ENCODE data around the gene TXNDC11. TPM values are rescaled to one million over a fixed set of nuclear protein-coding genes. Genes with fewer than 3 reads are reported as not detected.
A peak's percentile ranks its signal among the peaks of the same experiment; 100 is the strongest.

The TXNDC11 gene
- polyA plus RNA-seq, 2 of the 4 experiments (the other 2 are of a cell fraction): 22.7 to 42.4 TPM

GRCh38 chr16:11780991-11781680, 38.5 kb upstream of the TXNDC11 start:
- H3K27ac ChIP-seq: no peak overlapping the region
- POLR2A ChIA-PET: interaction anchor here (1.0 kb wide), 2 partner anchors 16 to 38 kb away, joined by 3 to 5 read pairs; partner anchors contain the start of gene ZC3H7A
- H3K9me3 ChIP-seq: no peaks in the 10 kb centered on the region
- FAIRE-seq: no peak
- WGBS (ENCODE audit: missing lambda C conversion rate): 89% methylated on average over 4 of the region's 4 CpGs
- DNase-seq (ENCODE audit: low read depth in 1 of 2, low spot score in 1 of 2): no peak
- CTCF ChIA-PET: interaction anchor here (0.9 to 5.0 kb wide), 5 partner anchors 9 to 286 kb away, joined by 3 to 31 read pairs (median 4); partner anchors contain the start of gene ZC3H7A
- TF ChIP-seq BCL3 (IDR thresholded peaks at IDR 0.05) (no peak), CBX8 (IDR thresholded peaks at IDR 0.05) (no peak), RCOR1 (IDR thresholded peaks at IDR 0.05; ENCODE audit: low read depth, low read length) (no peak), RFX5 (IDR thresholded peaks at IDR 0.05) (no peak), JUNB (IDR thresholded peaks at IDR 0.05) (no peak), NR3C1 (IDR thresholded peaks at IDR 0.05) (no peak), CEBPB (IDR thresholded peaks at IDR 0.05) (no peak), MAFK (IDR thresholded peaks at IDR 0.05; ENCODE audit: partially characterized antibody) (no peak)
- no peak overlapping the region for H3K4me3 ChIP-seq
- H3K4me1 ChIP-seq: peaks cover 16% of the 10 kb centered on the region
- no peak overlapping the region for H3K4me2 ChIP-seq
- no peak for ATAC-seq

GRCh38 chr16:11779074-11779473, 36.4 kb upstream of the TXNDC11 start:
- no peak for FAIRE-seq
- POLR2A ChIA-PET: no interaction called here
- WGBS (ENCODE audit: missing lambda C conversion rate): 92% methylated on average over 7 of the region's 7 CpGs
- CTCF ChIA-PET: interaction anchor here (5.0 kb wide), 1 partner anchor 17 kb away, joined by 31 read pairs; the partner anchor contains the start of gene ZC3H7A
- no peak overlapping the region for H3K4me2 ChIP-seq
- no peak for DNase-seq (ENCODE audit: low read depth in 1 of 2, low spot score in 1 of 2)
- H3K4me1 ChIP-seq: peaks cover 11% of the 10 kb centered on the region
- no peaks in the 10 kb centered on the region for H3K9me3 ChIP-seq
- no peak overlapping the region for H3K4me3 ChIP-seq
- no peak for ATAC-seq
- no peak overlapping the region for H3K27ac ChIP-seq
- TF ChIP-seq HMGXB4 (CRISPR knock-in tag; IDR thresholded peaks at IDR 0.05; ENCODE audit: borderline replicate concordance) (no peak), TP53 (CRISPR knock-in tag; IDR thresholded peaks at IDR 0.05) (no peak), MAFK (IDR thresholded peaks at IDR 0.05; ENCODE audit: partially characterized antibody) (peak; percentile 88)

GRCh38 chr16:11774065-11774626, 31.5 kb upstream of the TXNDC11 start:
- FAIRE-seq (no peak), DNase-seq (ENCODE audit: low read depth in 1 of 2, low spot score in 1 of 2) (no peak), ATAC-seq (no peak)
- H3K4me1 ChIP-seq: no peaks in the 10 kb centered on the region
- no peak overlapping the region for H3K4me3 ChIP-seq
- 97% methylated on average over 3 of the region's 3 CpGs for WGBS (ENCODE audit: missing lambda C conversion rate)
- POLR2A ChIA-PET: no interaction called here
- CTCF ChIA-PET: interaction anchor here (0.6 to 2.7 kb wide), 3 partner anchors 10 to 23 kb away, joined by 3 to 12 read pairs (median 3); partner anchors contain the start of gene ZC3H7A
- TF ChIP-seq RFX5 (IDR thresholded peaks at IDR 0.05) (no peak), CTCF (IDR thresholded peaks at IDR 0.05) (no peak), BHLHE40 (IDR thresholded peaks at IDR 0.05; ENCODE audit: low read depth, low read length) (no peak), KDM5A (IDR thresholded peaks at IDR 0.05) (no peak), CHD2 (IDR thresholded peaks at IDR 0.05; ENCODE audit: low read length, partially characterized antibody) (no peak), MAFK (IDR thresholded peaks at IDR 0.05; ENCODE audit: partially characterized antibody) (no peak), CEBPB (IDR thresholded peaks at IDR 0.05) (no peak), SREBF2 (IDR thresholded peaks at IDR 0.05) (no peak), GATA3 (IDR thresholded peaks at IDR 0.05; ENCODE audit: borderline replicate concordance) (no peak), HDAC2 (IDR thresholded peaks at IDR 0.05) (no peak), ZC3H11A (IDR thresholded peaks at IDR 0.05) (no peak), HEYL (CRISPR knock-in tag; IDR thresholded peaks at IDR 0.05) (no peak), ZNF302 (CRISPR knock-in tag; IDR thresholded peaks at IDR 0.05) (no peak), HOXB5 (CRISPR knock-in tag; IDR thresholded peaks at IDR 0.05) (no peak), CBX8 (IDR thresholded peaks at IDR 0.05) (no peak), FOXS1 (CRISPR knock-in tag; IDR thresholded peaks at IDR 0.05) (no peak)
- no peaks in the 10 kb centered on the region for H3K9me3 ChIP-seq
- no peak overlapping the region for H3K27ac ChIP-seq
- H3K4me2 ChIP-seq: no peak overlapping the region

Measured in A549 (cell line).